D721Med (cell line): ENCODE data around the gene LNPEP.

ENCODE experiments used
- DNase-seq: peaks from one replicate; pipeline ENCODE4 v3.0.0; 2011; ENCODE audit warnings: low spot score; ENCODE audit not compliant: insufficient read length
- FAIRE-seq: peaks from 2 replicates; lab custom pipeline; 2011; peaks lifted over from hg19 to GRCh38; lab: Jason Lieb, UNC
- CTCF ChIP-seq: IDR thresholded peaks from 2 replicates; pipeline ENCODE4 v1.5.1; 2012; ENCODE audit warnings: mild to moderate bottlenecking, control low read depth; ENCODE audit not compliant: insufficient read depth; ENCODE audit errors: missing control alignments

Gene LNPEP

DNA sequence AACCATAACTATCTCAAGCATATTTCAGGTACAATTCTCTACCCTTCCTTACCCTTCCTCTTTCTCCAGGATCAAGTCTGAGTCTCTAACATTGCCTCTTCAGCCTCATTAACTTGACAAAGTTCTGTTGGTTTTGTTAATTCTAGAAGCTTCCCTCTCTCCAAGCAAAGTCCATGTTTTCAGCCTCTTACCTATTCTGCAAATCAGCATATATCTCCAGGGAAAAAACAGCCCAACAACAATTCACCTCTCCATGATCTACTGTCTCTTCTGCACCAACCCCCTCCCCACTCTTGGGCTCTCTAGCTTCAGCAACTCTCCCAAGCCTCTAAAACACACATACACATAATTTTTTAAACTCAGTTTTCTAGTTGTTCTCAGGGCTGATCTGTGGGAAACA lies 134.4 kb downstream of the LNPEP start:
- no peak for TF ChIP-seq CTCF
- no peak for FAIRE-seq
- DNase-seq: no peak

DNA sequence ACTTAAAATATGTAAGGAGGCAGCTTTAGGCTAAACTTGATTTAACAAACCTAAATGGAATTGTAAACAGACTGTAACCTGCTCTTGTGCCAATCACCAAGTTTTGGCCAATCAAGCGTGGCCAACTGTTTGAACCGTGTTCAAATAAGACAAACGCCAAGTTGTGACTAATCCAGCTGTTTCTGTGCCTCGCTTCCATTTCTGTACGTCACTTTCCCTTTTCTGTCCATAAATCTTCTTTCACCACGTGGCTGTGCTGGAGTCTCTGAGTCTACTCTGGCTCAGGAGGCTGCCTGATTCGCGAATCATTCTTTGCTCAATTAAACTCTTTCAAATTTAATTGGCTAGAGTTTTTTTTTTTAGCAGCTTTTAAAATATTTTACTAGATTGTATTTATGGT lies 135.2 kb downstream of the LNPEP start:
- FAIRE-seq (no peak), DNase-seq (no peak)
- TF ChIP-seq CTCF: no peak

- no peak for TF ChIP-seq CTCF
- no peak for DNase-seq
- no peak for FAIRE-seq
Measured at GRCh38 chr5:97071993-97072392, 136.1 kb downstream of the LNPEP start.

DNA sequence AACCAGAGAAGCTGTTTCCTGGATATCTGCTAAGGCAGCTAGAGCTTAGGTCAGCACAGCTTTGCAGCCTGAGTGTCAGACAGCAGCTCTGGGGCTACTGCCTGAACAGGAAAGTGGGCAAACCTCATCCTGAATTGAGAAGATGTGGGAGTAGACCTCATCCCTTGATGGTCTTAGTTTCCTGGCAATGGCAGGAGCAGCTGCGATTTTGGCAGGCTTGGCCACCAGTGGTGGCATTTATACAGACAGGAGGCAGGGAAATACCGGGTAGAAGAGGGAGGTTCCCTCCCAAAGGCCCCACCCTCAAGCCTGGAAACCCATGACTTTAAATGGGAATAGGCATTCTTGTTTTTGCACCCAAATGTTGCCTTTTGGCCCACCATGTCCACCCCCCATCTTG lies 136.8 kb downstream of the LNPEP start:
- TF ChIP-seq CTCF: no peak
- FAIRE-seq (no peak), DNase-seq (no peak)

DNA sequence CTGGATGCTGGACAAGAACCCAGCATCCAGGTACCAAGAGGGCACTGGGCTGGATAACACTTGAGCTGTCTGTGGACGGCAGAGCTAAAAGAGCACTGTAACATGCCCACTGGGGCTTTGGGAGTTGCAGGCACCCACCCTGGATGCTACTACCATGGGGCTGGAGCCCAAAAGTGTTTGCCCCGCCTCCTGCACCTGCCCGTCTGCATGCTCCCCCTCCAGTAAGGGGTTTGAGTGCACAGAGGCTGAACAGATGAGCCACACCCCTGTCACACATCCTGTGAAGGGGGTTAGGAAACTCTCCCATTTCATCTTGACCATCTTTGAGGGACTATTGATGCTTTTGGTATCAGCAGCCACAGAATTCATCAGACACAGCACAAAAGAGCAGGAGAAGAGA lies 137.5 kb downstream of the LNPEP start:
- TF ChIP-seq CTCF: no peak

GRCh38 chr5:97074859-97075489 lies 139.1 kb downstream of the LNPEP start:
- TF ChIP-seq CTCF: no peak
- FAIRE-seq (no peak), DNase-seq (no peak)

More for the DNA sequence above, 137.5 kb downstream of the LNPEP start:
- DNase-seq: no peak
- no peak for FAIRE-seq

GRCh38 chr5:97075649-97076048 lies 139.8 kb downstream of the LNPEP start:
- DNase-seq (no peak), FAIRE-seq (no peak)
- TF ChIP-seq CTCF: no peak
